Stimulated activated CD8-positive, alpha-beta memory T cell treated with anti-CD3 and anti-CD28 coated beads, Interleukin-7, amount 100 ng/mL, for 4 hours (primary cell): ENCODE data around the gene THAP11.
"Not testable (repeated sequence)": the region's sequence is repeated elsewhere in the genome, so short reads cannot be mapped to it uniquely, and the experiment has no call there.

Experiments
- DNase-seq, 2 donors: peaks; one replicate each; pipeline ENCODE4 v3.0.0-alpha.2; 2020; ENCODE audit warnings: low read depth in 2 of 2

Gene THAP11

GRCh38 chr16:67834242-67834614 is 7.9 kb upstream of the THAP11 start:
- no peak for DNase-seq

- DNase-seq = not testable (repeated sequence)
Measured at GRCh38 chr16:67837190-67837589, 4.9 kb upstream of the THAP11 start.

- DNase-seq = no peak
Measured at GRCh38 chr16:67837811-67838210, 4.3 kb upstream of the THAP11 start.

GRCh38 chr16:67841198-67841815 is 813 bp upstream of the THAP11 start:
- DNase-seq = no peak

GRCh38 chr16:67842509-67843342 is 606 bp downstream of the THAP11 start:
- DNase-seq = peak; percentile 5 to 39

GRCh38 chr16:67843343-67843765 is 1.2 kb downstream of the THAP11 start:
- DNase-seq = peak in 1 of 2 donors; percentile 5

GRCh38 chr16:67844497-67844896 is 2.4 kb downstream of the THAP11 start:
- no peak for DNase-seq

- DNase-seq = no peak
Measured at GRCh38 chr16:67845291-67846062, 3.4 kb downstream of the THAP11 start.

- DNase-seq = no peak
Measured at GRCh38 chr16:67846063-67846319, 3.9 kb downstream of the THAP11 start.

- peak; percentile 90 to 93 for DNase-seq
Measured at GRCh38 chr16:67846320-67847063, 4.4 kb downstream of the THAP11 start, which contains the start of gene NUTF2. TSS of gene NUTF2 (plus strand) at chr16:67846933. CDS start at chr16:67865131, 18,198 bp downstream.

- DNase-seq = no peak
Measured at GRCh38 chr16:67847064-67847861, 5.1 kb downstream of the THAP11 start, which contains the start of gene CENPT. TSS of gene CENPT (minus strand) at chr16:67847693. CDS start at chr16:67833859, 13,834 bp downstream.

GRCh38 chr16:67848118-67848517 is 6.0 kb downstream of the THAP11 start:
- DNase-seq = no peak

- no peak for DNase-seq
Measured at GRCh38 chr16:67853670-67854069, 11.6 kb downstream of the THAP11 start.

- no peak for DNase-seq
Measured at GRCh38 chr16:67855789-67856188, 13.7 kb downstream of the THAP11 start.

- DNase-seq = no peak
Measured at GRCh38 chr16:67856927-67857546, 14.9 kb downstream of the THAP11 start.

- no peak for DNase-seq
Measured at GRCh38 chr16:67857547-67858233, 15.6 kb downstream of the THAP11 start.

GRCh38 chr16:67858500-67858899 is 16.4 kb downstream of the THAP11 start:
- DNase-seq = no peak

- no peak for DNase-seq
Measured at GRCh38 chr16:67860589-67861398, 18.7 kb downstream of the THAP11 start.

GRCh38 chr16:67861877-67862276 is 19.8 kb downstream of the THAP11 start:
- no peak for DNase-seq
